Measurements from ENCODE around the gene HMX1.

- no peak for TF ChIP-seq CTCF (IDR thresholded peaks at IDR 0.05)
- no peak for TF ChIP-seq POLR2A (IDR thresholded peaks at IDR 0.05)
These were observed 40.4 kb upstream of the HMX1 start for GRCh38 chr4:8912089-8912455.
